ENCODE results near the gene CASKIN1.
A peak's percentile ranks its signal among the peaks of the same experiment; 100 is the strongest.
"Not testable (repeated sequence)": the region's sequence is repeated elsewhere in the genome, so short reads cannot be mapped to it uniquely, and the experiment has no call there.

The CASKIN1 gene, protein sequence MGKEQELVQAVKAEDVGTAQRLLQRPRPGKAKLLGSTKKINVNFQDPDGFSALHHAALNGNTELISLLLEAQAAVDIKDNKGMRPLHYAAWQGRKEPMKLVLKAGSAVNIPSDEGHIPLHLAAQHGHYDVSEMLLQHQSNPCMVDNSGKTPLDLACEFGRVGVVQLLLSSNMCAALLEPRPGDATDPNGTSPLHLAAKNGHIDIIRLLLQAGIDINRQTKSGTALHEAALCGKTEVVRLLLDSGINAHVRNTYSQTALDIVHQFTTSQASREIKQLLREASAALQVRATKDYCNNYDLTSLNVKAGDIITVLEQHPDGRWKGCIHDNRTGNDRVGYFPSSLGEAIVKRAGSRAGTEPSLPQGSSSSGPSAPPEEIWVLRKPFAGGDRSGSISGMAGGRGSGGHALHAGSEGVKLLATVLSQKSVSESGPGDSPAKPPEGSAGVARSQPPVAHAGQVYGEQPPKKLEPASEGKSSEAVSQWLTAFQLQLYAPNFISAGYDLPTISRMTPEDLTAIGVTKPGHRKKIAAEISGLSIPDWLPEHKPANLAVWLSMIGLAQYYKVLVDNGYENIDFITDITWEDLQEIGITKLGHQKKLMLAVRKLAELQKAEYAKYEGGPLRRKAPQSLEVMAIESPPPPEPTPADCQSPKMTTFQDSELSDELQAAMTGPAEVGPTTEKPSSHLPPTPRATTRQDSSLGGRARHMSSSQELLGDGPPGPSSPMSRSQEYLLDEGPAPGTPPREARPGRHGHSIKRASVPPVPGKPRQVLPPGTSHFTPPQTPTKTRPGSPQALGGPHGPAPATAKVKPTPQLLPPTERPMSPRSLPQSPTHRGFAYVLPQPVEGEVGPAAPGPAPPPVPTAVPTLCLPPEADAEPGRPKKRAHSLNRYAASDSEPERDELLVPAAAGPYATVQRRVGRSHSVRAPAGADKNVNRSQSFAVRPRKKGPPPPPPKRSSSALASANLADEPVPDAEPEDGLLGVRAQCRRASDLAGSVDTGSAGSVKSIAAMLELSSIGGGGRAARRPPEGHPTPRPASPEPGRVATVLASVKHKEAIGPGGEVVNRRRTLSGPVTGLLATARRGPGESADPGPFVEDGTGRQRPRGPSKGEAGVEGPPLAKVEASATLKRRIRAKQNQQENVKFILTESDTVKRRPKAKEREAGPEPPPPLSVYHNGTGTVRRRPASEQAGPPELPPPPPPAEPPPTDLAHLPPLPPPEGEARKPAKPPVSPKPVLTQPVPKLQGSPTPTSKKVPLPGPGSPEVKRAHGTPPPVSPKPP (N-terminal part only)

DNA sequence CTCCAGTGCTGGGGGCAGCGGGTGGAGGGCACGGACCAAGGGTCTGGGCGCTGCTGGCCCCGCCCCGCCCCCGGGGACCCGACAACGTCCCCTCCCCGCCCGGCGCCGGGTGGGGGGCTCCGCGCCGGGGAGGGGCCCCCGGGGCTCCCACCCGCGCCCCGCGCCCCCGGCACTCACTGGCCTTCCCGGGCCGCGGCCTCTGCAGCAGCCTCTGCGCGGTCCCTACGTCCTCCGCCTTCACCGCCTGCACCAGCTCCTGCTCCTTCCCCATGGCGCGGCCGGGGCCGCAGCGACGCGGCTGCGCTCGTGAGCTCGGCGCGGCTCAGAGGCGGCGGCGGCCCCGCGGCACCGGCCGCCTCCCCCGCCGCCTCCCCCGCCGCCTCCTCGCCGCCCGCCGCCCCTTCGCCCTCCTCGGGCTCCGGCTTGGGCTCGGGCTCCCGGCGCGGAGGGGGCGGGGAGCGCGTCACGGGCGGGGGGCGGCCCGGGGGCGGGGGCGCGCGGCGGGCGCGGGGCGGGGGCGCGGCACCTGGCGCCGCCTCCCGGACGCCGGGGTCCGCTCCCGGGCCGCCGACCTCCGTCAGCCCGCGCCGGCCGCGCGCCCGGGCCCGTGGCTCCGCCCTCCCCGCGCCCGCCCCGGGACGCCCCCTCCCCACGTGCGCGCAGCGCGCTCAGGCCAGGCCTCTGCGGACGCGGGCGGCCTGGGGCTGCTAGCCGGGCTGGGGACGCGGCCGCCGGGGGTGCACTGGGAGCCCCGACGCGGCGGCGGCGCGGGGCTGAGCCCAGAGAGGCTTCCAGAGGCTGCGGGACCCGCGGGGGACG is at the start of gene CASKIN1:
Gene CASKIN1, minus strand, starts transcription at position 444 of the 819 bp plus-strand sequence. Its CDS starts 173 bp downstream, at position 271.
- DNase-seq (ENCODE audit: low spot score), result no peak

DNA sequence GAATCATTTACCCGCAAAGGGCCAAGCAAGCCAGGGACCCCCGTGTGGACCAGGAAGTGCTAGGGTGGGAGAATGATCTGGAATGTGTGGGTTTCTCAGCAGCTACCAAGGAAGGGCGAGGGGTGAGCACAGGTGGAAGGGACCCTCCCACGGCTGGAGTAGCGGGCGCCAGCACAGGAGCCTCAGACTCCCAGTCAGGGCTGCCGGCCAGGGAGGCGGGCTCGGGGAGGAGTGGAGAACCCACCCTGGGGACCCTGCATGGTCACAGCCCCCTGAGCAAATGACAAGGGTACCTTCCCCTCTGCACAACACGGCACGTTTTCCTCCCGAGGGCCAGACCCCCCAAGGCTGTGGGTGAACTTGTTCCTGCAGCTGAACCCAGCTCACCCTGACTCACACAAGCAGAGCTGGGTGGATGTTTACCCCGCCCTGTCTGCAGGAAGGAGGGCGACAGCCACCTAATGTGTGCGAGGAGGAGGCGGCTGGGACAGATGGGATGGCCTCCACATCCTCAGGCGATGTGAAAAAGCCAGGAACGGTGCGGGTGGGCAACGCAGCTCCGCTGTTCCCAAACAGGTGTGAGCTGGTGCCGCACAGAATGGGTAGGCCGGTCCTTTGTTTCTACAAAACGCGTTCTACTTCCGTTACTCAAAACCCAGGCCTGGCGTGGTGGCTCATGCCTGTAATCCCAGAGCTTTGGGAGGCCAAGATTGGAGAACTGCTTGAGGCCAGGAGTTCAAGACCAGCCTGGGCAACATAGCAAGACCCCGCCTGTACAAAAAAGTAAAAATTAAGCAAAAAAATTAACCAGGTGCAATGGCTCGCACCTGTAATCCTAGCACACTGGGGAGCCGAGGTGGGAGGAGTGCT is 48.8 kb upstream of the CASKIN1 start:
- DNase-seq (ENCODE audit: low spot score), result no peak

DNA sequence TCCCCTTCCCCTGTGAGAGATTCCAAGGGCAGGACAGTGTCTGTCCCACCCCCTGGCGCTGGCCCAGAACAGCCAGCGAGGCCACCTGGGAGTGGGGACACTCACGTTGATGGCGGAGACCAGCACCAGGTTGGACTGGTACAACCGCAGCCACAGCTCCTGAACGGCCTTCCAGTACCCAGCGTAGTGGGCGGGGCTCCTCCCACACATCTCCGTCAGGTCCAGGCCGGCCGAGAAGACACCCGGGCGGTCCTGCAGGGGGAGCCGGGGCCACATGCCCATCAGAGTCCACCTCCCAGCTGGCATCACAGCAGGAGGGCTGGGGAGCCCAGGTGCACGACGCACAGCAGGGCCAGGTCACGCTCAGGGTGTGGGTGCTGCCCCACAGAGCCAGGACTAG is 47.9 kb upstream of the CASKIN1 start:
- no peak for DNase-seq (ENCODE audit: low spot score)

DNA sequence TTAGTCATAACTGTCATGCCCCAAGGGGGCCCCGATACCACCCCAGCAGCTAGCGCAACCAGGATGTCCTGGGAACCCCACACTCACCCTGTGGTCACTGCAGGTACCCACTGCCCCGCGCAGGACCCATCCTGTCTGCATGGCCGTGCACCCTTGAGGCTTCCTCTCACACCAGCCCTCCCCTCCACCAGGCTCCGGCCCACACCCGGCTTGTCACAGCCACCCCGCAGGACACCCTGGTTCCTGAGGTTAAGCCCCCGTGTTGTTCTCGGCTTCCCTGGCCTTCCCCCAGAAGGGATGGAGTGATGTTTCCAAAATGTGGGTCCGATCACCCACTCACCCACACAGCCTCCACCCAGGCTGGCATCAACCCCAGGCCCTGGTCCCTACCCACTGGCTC is 47.4 kb upstream of the CASKIN1 start:
- DNase-seq (ENCODE audit: low spot score), result no peak

DNA sequence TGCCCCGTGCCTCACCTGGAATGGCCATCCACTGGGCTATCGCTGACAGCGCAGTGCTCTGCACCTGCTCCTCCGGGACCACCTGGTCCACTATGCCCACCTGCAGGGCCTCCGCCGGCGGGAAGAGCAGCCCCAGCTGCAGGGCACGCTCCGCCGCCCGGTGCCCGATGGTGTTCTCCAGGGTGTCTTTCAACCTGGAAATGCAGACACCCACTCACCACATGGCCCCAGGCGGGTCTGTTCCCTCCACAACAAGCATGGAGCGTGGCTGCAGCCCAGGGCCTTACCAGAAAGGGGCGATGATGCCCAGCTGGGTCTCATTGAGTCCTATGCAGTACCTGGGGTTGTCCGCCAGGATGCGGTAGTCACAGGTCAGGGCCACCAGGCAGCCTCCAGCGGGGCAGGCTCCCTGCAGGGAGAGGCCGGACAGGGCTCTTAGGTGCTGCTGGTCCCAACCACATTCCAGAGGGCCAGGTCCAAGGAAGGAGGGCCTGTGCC is 46.7 kb upstream of the CASKIN1 start:
- no peak for DNase-seq (ENCODE audit: low spot score)

DNA sequence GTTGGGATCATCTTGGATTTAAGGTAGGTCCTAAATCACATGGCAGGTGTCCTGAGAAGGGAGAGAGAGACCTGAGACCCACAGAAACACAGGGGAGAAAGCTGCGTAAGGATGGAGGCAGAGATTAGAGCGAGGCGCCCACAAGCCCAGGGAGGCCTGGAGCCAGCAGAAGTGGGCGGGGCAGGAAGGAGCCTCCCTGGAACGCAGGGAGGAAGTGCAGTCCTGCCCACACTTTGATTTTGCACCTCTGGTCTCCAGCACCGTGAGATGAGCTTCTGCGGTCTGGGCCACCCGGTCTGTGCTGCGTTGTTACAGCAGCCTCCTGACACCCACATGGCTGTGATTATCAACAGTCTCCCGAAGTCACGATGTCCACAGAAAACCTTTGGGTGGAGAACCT is 46.2 kb upstream of the CASKIN1 start:
- no peak for DNase-seq (ENCODE audit: low spot score)

DNA sequence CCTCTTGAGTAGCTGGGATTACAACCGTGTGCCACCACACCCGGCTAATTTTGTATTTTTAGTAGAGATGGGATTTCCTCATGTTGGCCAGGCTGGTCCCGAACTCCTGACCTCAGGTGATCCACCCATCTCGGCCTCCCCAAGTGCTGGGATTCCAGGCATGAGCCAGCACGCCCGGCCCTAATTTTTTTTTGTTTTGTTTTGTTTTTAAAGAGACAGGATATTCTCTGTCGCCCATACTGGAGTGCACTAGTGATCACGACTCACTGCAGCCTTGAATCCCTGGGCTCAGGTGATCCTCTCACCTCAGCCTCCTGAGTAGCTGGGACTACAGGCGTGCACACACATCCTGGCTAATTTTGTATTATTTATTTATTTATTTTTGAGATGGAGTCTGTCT is 43.9 kb upstream of the CASKIN1 start:
- DNase-seq (ENCODE audit: low spot score), result not testable (repeated sequence)

DNA sequence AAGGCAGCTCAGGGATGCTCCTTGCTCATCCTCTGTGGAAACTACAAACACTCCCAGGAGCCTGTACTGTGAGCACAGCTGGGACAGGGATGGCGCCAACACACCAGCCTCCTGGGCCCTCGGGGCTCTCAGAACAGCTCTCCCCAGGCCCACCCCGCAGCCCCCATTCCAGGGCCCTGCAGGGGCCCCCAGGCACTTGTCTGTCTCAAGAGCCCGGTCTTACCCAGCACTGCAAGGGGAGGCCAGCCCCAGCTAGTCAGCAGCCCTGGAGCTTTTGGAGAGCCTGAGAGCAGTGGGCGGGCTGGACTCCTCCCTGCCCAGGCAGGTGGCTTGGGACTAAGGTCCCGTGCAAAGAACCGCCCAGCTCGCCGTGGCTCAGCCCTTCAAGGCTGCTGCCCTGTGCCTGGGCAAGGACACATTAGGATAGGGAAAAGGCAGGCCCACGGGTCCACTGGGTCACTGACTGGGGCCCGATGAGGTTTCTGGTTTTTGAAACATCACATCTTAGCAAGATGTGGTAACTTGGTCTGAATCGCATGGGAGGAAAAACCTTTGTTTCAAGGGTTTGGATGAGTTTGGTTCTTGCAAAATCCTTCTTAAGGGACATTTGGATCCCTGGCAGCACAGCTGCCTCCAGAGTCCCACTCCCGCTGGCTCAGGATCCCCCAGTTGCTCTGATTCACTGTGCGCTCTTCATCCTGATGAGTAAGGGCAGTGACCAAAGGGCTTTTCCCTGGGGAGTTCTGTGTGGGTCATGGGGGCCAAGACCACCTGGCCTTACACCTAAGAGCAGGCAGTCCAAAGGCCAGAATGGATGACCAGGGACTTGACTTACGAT is 42.7 kb upstream of the CASKIN1 start:
- peak; percentile 28 for DNase-seq (ENCODE audit: low spot score)

DNA sequence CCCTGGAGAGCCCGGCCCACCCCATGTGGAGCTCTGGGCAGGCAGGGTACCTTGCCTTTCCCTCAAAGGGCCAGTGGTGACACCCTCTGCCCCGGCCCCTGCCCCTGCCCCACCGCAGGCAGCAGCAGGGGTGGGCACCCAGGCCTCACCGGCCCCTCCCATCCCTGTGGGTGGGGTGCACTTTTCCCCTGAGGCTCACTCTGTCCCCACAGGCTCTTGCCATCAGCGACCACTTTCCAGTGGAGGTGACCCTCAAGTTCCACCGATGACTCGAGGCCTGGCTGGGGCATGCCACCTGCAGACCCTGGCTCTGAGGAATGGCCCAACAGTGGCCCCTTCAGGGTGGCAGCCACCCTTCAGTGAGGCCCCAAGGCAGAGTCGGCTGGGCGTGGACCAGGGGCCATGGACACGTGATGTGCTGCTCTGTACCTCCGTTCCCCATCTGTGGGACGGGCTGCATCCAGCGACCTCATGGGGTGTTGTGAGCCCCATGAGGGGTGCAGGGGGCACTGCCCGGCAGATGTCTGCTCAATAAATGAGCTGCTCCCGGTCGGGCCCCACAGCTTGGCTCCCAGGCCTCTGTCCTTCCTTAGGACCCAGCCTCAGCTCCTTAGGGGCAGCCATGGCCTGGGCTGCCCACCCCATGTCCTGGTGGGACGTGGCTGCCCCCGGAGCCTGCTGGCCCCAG is 41.9 kb upstream of the CASKIN1 start:
- no peak for DNase-seq (ENCODE audit: low spot score)

DNA sequence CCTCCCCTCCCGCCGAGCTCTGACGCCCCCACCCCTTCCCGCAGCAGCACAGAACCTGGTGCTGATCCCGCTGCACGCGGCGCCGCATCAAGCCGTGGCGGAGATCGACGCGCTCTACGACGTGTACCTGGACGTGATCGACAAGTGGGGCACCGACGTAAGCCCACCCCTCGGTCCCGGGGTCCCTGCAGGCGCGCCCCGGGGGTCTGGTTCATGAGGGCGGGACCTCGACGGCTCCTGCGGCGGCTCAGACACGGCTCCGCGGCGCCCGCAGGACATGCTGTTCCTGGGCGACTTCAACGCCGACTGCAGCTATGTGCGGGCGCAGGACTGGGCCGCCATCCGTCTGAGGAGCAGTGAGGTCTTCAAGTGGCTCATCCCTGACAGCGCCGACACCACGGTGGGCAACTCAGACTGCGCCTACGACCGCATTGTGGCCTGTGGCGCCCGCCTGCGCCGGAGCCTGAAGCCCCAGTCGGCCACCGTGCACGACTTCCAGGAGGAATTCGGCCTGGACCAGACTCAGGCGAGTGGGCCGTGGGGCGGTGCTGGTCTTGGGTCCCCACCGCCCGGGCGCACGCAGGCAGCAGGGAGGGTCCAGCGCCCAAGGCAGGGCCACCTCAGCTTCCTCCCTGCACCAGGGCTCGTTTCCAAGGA is 41.2 kb upstream of the CASKIN1 start:
- no peak for DNase-seq (ENCODE audit: low spot score)

DNA sequence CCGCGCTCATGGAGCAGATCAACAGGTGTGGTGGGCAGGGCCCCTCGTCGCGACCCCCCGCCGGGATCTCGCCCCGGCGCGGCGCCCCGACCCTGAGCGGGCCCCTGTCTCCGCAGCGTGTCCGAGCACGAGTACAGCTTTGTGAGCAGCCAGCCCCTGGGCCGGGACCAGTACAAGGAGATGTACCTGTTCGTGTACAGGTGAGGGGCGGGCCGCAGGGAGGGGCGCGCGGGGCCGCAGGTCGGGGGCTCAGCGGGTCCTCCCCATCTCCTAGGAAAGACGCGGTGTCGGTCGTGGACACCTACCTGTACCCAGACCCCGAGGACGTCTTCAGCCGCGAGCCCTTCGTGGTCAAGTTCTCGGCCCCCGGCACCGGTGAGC is 40.7 kb upstream of the CASKIN1 start:
- no peak for DNase-seq (ENCODE audit: low spot score)

DNA sequence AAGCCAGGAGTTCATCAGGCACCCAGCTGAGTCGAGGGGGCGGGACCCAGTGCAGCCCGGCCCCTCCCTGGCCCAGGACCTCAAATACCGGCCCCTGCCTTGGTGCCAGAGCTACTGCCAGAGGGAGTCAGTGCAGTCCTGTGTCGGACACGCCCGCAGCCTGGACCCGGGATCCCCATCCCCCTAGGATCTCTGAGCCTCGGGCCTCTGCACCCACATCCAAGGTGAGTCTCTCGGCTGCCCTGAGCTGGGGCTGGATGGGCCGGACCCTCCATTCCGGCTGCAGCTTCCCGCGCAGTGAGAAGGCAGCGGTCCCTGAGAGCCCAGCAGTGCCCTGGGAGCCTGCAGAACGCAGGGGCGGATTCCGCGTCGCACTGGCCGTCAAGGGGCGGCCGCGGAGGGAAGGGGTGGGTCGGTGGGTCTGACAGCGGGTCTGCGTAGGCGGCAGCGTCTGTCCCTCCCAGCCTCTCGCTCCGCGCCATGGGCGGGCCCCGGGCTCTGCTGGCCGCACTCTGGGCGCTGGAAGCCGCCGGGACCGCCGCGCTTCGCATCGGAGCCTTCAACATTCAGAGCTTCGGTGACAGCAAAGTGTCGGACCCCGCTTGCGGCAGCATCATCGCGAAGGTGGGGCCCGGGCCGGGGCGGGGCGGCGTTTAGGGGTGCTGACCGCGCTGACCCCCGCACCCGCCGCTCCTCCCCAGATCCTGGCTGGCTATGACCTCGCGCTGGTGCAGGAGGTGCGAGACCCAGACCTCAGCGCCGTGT is 40.1 kb upstream of the CASKIN1 start, which contains the start of gene DNASE1L2:
Gene DNASE1L2, plus strand, starts transcription at position 108 of the 765 bp plus-strand sequence. Its CDS starts 373 bp downstream, at position 481.
- DNase-seq (ENCODE audit: low spot score), result peak; percentile 46

DNA sequence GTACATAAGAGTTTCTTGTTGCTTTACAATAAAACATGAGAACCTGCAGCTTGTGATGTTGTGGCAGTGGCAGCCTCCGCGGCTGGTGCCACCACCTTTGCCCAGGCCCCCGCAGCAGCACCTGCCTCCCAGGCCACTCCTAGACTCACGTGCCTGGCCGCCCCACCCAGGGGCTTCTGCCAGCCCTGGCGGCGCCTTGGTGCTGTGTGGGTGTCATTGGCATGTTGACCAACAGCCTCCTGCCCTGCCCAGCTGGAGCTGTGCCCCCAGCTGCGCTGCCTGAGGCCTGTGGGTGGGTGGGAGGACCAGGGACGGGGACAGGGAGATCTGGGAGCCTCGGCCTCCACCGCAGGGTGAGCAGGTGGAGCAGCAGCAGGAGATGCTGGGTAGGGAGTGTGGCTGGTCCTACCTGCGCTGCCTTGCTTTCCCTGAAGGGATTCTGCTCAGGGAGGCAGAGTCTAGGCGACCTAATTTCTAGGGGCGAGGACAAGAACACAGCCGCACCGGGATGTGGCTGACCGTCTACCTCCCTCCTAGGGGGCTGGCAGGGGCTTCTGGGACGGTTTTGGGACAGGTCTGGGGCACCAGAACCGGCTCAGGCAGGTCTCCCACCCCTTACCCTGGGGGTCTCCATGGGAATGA is 39.4 kb upstream of the CASKIN1 start:
- DNase-seq (ENCODE audit: low spot score), result peak; percentile 27

DNA sequence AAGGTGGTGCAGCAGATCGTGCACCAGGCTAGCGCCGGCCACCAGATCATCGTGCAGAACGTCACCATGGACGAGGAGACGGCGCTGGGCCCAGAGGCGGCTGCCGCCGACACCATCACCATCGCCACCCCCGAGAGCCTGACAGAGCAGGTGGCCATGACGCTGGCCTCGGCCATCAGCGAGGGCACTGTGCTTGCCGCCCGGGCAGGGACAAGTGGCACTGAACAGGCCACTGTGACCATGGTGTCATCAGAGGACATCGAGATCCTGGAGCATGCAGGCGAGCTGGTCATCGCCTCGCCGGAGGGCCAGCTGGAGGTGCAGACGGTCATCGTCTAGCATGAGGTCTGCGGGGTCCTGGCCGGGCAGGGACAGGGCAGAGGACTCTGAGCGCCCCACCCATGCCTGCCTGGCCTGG is 38.8 kb upstream of the CASKIN1 start:
- DNase-seq (ENCODE audit: low spot score), result no peak

DNA sequence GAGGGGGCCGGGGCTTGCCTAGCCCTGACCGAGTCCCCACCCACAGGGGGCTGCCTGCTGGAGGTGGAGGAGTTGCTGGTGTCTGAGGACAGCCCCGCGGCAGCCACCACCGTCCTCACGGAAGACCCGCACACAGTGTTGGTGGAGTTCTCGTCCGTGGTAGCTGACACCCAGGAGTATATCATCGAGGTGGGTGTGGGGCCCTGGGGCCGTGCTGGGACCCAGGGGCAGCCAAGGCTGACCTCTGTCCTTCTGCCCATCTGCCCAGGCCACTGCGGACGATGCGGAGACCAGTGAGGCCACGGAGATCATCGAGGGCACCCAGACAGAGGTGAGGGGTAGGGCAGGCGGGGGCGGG is 38.4 kb upstream of the CASKIN1 start:
- DNase-seq (ENCODE audit: low spot score), result no peak

DNA sequence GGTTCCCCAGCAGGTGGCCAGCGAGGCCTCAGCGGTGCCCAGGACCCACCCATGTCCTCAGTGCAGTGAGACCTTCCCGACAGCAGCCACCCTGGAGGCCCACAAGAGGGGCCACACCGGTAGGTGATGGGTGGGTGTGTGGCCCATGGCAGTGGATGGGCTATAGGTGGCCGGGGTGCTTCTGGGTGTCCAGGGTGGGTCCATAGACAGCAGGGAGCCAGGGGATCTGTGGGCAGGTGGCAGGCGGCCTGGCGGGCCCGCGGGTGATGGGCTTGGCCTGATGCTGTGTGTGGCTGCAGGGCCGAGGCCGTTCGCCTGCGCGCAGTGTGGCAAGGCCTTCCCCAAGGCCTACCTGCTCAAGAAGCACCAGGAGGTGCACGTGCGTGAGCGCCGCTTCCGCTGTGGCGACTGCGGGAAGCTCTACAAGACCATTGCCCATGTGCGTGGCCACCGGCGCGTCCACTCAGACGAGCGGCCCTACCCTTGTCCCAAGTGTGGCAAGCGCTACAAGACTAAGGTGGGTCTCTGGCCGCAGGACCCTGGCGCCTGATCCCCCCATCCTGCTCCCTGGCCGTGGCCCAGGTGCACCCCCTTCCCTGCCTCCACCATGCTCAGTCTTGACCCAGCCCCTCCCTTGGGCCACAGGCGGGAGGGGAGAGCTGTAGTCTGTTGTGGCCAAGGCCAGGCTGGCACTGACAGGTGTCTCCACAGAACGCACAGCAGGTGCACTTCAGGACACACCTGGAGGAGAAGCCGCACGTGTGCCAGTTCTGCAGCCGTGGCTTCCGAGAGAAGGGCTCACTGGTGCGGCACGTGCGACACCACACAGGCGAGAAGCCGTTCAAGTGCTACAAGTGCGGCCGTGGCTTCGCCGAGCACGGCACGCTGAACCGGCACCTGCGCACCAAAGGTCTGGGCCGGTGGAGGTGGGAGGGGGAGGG is 37.7 kb upstream of the CASKIN1 start:
- no peak for DNase-seq (ENCODE audit: low spot score)

All from cerebellar cortex (tissue), 1 donor.